Vagina (tissue), 2 donors: ENCODE results near the gene GPR162.

Source experiments
- POLR2A ChIP-seq, 2 donors: fragments of 450-650 bp; IDR thresholded peaks; one replicate each; pipeline ENCODE4 v1.6.1; 2017; ENCODE audit warnings: antibody characterized with exemption in 2 of 2, mild to moderate bottlenecking in 2 of 2, moderate library complexity in 2 of 2
- TF ChIP-seq, protein P1 (sequence below), 3 experiments: fragments of 450-650 bp in 2 of 3; fragments of 200-600 bp in 1 of 3; sonication (generic) in 1 of 3; IDR thresholded peaks; one replicate each; pipeline ENCODE4 v1.5.1; 2017 to 2019; ENCODE audit warnings: antibody characterized with exemption in 3 of 3, mild to moderate bottlenecking in 2 of 3, moderate library complexity in 2 of 3

- TF ChIP-seq, protein P1, sequence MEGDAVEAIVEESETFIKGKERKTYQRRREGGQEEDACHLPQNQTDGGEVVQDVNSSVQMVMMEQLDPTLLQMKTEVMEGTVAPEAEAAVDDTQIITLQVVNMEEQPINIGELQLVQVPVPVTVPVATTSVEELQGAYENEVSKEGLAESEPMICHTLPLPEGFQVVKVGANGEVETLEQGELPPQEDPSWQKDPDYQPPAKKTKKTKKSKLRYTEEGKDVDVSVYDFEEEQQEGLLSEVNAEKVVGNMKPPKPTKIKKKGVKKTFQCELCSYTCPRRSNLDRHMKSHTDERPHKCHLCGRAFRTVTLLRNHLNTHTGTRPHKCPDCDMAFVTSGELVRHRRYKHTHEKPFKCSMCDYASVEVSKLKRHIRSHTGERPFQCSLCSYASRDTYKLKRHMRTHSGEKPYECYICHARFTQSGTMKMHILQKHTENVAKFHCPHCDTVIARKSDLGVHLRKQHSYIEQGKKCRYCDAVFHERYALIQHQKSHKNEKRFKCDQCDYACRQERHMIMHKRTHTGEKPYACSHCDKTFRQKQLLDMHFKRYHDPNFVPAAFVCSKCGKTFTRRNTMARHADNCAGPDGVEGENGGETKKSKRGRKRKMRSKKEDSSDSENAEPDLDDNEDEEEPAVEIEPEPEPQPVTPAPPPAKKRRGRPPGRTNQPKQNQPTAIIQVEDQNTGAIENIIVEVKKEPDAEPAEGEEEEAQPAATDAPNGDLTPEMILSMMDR (IDR thresholded peaks at IDR 0.05): no peak
- no peak for TF ChIP-seq POLR2A (IDR thresholded peaks at IDR 0.05)
Measured at GRCh38 chr12:6816598-6816997, 5.0 kb upstream of the GPR162 start.
